Tibial nerve (tissue), 4 donors: ENCODE measurements around the gene ANHX.

Source experiments
- EP300 ChIP-seq, 2 donors: sonication (generic); formaldehyde crosslinking; IDR thresholded peaks; one replicate each; pipeline ENCODE4 v1.6.1; 2017; ENCODE audit warnings: antibody characterized with exemption in 2 of 2, mild to moderate bottlenecking in 1 of 2
- POLR2A ChIP-seq, 2 donors: fragments of 450-650 bp; IDR thresholded peaks; one replicate each; pipeline ENCODE4 v1.6.1; 2017; ENCODE audit warnings: antibody characterized with exemption in 2 of 2, mild to moderate bottlenecking in 2 of 2, moderate library complexity in 2 of 2
- TF ChIP-seq, protein P1 (sequence below), 5 experiments: fragments of 200-600 bp in 3 of 5; fragments of 450-650 bp in 2 of 5; sonication (generic) in 3 of 5; IDR thresholded peaks; one replicate each; pipeline ENCODE4 v1.5.1; 2016 to 2019; ENCODE audit warnings: antibody characterized with exemption in 5 of 5, mild to moderate bottlenecking in 3 of 5, moderate library complexity in 2 of 5

DNA sequence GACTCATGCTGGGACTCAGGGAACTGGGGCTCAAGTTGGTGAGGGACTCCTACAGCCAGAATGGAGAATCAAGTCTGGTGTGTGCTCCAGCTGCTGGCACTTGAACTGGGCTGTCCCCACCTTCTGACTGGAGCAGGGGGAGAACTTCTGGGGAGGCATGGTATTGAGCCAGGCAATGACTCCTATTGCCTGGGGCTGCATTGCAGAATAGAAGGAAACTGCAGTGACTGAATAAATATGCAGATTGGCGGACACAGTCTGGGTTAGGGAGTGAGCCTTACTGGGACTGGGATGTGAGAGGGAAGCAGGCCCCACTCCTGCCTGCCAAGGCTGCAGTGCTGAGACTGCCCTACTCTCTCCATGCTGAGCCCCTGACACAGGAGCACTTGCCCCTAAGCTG is 63.2 kb downstream of the ANHX start:
- TF ChIP-seq, protein P1, sequence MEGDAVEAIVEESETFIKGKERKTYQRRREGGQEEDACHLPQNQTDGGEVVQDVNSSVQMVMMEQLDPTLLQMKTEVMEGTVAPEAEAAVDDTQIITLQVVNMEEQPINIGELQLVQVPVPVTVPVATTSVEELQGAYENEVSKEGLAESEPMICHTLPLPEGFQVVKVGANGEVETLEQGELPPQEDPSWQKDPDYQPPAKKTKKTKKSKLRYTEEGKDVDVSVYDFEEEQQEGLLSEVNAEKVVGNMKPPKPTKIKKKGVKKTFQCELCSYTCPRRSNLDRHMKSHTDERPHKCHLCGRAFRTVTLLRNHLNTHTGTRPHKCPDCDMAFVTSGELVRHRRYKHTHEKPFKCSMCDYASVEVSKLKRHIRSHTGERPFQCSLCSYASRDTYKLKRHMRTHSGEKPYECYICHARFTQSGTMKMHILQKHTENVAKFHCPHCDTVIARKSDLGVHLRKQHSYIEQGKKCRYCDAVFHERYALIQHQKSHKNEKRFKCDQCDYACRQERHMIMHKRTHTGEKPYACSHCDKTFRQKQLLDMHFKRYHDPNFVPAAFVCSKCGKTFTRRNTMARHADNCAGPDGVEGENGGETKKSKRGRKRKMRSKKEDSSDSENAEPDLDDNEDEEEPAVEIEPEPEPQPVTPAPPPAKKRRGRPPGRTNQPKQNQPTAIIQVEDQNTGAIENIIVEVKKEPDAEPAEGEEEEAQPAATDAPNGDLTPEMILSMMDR (IDR thresholded peaks at IDR 0.05), result no peak
- no peak for TF ChIP-seq EP300 (IDR thresholded peaks at IDR 0.05)
- no peak for TF ChIP-seq POLR2A (IDR thresholded peaks at IDR 0.05)
